Measurements from ENCODE around the gene ID4.
"Not testable (repeated sequence)": the region's sequence is repeated elsewhere in the genome, so short reads cannot be mapped to it uniquely, and the experiment has no call there.

Gene ID4

DNA sequence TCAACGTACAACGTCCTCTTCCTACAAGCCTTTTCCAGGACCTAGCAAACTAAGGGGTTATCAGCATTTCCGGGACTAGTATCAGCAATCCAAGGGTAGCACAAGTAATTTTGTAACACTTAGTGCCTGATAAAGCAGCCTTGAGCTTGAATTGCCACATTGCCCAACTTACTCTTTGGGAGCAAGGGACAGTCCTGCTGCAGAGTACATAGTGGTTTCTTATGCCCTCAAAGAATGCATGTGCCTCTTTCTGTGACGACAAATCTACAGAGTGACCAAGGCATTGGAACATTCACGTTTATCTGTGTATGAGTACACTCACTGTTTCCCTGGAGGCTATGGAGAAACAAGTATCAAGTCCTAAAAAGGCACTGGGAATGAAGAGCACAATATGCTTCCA, 3.2 kb upstream of the ID4 start:
- DNase-seq (ENCODE audit: low read depth in 3 of 3) = no peak

- DNase-seq (ENCODE audit: low read depth in 3 of 3) = no peak
Observed at GRCh38 chr6:19834858-19835257, 2.3 kb upstream of the ID4 start.

DNA sequence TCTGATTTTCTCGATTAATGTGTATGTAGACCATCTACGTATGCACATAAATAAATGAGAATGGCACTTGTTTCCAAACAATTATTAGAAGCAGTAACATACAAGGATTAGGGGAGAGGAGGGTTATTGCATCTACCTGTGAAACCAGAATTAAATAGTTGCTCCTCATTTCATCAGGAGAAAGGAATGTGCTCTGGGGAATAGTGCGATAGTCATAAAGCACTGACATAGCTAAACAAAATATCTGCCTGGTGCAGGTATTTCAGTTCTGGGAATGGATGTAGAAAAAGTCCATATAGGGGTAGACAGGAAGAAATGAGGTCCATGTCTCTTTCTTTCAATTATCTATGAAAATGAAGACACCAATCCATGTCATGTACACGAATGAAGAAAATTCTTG, 1.6 kb upstream of the ID4 start:
- DNase-seq (ENCODE audit: low read depth in 3 of 3) = no peak

GRCh38 chr6:19837511-19838441, 606 bp downstream of the ID4 start:
- no peak for DNase-seq (ENCODE audit: low read depth in 3 of 3)

GRCh38 chr6:19838442-19839236, 1.5 kb downstream of the ID4 start:
- DNase-seq (ENCODE audit: low read depth in 3 of 3) = no peak

GRCh38 chr6:19839237-19839546, 2.0 kb downstream of the ID4 start:
- DNase-seq (ENCODE audit: low read depth in 3 of 3) = no peak

DNA sequence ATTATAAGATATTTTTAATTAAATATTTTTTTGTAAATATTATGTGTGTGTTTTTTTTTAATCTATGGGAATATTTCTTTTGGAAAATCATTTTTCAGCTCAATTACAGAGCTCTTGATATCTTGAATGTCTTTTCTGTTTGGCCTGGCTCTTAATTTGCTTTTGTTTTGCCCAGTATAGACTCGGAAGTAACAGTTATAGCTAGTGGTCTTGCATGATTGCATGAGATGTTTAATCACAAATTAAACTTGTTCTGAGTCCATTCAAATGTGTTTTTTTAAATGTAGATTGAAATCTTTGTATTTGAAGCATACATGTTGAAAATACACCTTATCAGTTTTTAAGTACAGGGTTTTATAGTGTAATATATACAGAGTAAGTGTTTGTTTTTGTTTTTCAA, 2.6 kb downstream of the ID4 start:
- no peak for DNase-seq (ENCODE audit: low read depth in 3 of 3)

DNA sequence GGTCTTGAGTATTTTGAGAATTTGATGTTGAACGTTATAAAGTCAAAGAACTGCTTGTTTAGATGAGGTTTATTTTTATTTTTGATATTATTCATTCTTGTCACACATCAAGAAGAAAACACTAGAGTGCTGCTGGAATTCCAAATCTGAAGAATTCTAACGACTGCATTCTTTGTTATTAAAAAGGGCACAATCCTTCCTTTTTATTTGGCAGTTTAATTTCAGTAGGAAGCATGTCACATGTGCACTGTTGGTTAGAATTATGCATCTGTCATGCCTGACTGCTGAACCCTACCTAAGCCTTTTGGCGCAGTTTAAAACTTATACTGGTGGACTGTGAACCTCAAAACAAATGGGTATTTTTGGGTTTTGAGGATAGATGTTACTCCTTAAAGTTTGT, 4.0 kb downstream of the ID4 start:
- no peak for DNase-seq (ENCODE audit: low read depth in 3 of 3)

DNA sequence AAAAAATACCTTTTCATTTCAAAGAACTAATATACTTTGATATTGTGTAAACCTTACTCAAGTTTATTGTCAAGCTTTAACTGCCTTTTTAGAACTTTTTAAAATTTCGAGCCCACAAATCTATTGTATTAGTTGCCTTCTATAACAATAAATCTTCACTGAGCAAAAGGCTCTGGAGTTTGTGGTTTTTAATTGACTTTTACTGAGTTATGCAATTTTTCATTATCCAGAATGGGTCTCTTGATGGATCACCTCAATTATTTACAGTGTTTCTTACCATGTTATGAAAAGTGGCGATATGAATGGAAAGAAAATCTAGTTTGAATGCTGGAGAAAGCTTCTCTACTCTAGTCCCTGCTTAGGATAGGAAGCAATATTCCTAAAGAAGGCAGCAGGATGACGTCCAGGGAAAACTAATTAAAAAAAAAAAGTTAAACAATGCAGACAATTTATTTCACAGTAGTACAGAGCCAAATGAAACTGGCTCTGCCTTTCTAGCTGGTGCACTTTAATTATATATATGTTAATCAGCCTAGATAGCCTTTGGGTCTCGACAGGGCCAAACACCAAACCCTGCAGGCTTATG, 5.0 kb downstream of the ID4 start:
- no peak for DNase-seq (ENCODE audit: low read depth in 3 of 3)

DNA sequence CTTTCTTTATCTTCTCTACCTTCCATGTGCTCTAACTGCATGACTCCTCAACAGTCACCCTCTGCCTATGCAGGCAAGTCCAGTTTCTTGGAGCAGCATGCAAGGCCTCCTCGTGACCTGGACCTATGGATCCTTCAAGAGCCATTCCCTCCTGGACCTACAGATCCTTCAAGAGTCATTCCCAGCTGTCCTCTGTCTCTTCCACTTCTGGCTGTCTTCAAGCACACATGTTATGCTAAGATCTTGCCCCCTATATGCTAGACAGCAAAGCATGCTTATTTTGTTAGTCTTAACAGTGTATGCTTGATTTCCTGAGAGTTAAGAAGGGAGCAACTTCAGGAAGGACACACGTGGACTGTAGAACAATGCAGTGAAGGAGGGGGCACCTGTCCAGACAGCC, 7.5 kb downstream of the ID4 start:
- no peak for DNase-seq (ENCODE audit: low read depth in 3 of 3)

DNA sequence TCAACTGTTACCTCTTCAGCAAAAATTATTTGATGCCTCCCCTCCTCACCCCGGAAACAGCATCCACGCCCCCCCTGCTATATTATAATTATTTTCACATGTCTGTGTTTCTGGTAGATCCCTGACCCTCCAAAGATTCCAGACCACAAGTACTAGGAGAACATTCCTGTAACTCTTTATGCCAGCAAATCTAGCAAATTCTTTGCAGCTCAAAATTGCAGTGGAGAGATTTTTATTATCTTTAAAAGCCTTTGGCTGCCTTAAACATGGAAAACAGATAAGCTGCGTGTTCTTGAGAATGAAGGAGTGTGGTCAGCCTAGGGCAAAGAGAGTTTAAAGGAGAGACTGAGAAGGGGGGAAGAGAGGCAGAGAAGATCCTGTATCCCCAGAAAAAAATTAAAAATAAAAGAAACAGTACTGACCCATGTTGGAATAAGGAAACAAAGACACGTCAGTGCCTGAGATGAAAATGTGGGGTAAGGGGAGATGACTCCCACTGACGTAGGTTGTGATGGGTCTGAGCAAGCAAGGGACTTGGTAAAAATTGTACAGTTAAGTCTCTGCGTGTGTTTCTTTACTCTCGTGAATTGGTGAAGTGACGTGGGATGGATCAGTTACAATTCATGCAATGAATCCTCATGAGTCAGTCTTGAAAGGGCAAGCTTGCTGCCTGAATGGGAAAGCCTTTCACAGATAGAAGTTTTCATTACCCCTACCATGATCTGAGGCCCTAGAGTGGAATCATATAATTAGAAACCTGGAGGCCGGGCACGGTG, 8.3 kb downstream of the ID4 start:
- DNase-seq (ENCODE audit: low read depth in 3 of 3) = no peak

DNA sequence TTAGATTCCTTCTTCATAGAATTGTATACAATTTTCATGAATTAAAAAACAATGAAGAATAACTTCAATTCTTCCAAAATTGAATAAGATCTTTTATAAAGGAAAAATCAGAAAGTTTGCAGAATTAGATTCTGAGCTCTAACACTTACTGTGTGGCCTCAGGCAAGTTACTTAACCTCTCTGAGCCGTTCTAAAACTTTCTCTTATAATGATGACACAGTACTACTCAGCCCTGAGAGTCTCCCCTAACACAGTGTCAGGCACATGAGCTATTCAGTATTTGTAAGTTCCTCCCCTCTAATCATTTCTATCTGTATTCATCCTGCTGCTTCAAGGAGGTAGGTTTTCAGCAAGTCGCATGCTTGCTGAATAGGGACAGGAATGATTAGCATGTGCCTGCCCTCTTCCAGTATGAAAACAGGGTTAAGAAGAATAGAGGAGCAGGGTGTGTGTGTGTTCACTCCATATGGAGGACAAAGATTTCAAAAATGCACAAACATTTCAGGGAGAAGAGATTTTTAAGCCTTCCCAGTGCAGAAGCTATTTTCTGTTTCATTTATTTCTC, 11.4 kb downstream of the ID4 start:
- DNase-seq (ENCODE audit: low read depth in 3 of 3) = no peak

DNA sequence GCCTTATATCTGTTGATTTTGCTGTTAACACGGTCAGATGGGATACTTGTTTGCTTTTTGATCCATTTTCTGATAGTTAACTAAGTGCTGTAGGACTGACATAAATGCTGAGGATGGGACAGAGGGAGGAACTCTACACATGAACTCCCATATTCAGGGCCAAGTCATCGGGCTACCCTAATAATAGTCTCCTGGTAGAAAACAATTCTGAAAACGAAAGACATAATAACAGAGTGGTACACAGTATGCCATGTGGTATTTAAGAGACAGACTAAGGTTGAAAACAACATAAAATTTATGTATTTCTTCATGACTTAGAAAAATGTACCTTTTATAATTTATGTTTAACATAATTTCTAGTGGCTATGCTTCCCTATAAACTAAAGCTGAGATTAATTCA, 12.0 kb downstream of the ID4 start:
- no peak for DNase-seq (ENCODE audit: low read depth in 3 of 3)

GRCh38 chr6:19849755-19850154, 12.6 kb downstream of the ID4 start:
- no peak for DNase-seq (ENCODE audit: low read depth in 3 of 3)

- DNase-seq (ENCODE audit: low read depth in 3 of 3) = no peak
Observed at GRCh38 chr6:19851241-19852089, 14.3 kb downstream of the ID4 start.

DNA sequence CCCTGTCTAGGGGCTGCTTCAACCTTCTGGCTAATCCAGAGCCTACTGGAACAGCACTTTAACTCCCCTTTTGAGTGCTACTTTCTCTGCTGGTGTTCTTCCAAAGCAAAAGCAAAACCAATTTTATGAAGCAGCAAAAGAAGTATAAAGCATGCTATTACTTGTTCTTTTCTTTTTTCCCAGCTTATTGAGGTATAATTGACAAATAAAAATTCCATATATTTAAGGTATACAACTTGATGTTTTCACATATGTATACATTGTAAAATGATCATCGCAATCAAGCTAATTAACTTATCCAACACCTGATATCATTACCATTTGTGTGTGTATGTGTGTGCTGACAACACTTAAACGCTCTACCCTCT, 14.9 kb downstream of the ID4 start:
- DNase-seq (ENCODE audit: low read depth in 3 of 3) = no peak

DNA sequence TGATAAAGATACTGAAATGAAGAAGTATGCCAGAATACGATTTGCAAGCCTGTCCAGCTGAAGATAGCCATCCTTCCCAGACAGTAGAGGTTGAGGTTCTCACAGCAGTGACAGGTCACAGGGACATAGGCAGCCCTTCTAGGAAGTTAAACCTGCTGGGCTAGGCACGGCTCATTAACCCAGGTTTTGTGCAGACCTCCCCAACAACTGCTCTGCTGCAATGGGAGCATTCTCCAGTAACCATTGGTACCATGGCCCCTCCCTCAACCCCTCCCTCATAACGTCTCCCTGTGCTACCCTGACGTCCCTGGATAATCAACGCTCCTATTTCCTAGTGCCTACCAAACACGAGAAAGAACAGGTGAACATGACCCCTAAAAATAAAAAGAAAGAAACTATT, 15.8 kb downstream of the ID4 start:
- no peak for DNase-seq (ENCODE audit: low read depth in 3 of 3)

DNA sequence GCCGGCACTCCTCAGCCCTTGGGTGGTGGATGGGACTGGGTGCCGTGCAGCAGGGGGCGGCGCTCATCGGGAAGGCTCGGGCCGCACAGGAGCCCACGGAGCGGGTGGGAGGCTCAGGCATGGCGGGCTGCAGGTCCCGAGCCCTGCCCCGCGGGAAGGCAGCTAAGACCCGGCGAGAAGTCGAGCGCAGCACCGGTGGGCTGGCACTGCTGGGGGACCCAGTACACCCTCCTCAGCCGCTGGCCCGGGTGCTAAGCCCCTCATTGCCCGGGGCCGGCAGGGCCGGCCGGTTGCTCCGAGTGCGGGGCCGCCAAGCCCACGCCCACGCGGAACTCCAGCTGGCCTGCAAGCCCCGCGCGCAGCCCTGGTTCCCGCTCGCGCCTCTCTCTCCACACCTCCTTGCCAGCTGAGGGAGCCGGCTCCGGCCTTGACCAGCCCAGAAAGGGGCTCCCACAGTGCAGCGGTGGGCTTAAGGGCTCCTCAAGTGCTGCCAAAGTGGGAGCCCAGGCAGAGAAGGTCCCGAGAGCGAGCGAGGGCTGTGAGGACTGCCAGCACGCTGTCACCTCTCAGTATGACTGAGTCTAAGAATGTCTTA, 17.3 kb downstream of the ID4 start:
- not testable (repeated sequence) for DNase-seq (ENCODE audit: low read depth in 3 of 3)

- no peak for DNase-seq (ENCODE audit: low read depth in 3 of 3)
Observed at GRCh38 chr6:19855536-19855935, 18.4 kb downstream of the ID4 start.

DNA sequence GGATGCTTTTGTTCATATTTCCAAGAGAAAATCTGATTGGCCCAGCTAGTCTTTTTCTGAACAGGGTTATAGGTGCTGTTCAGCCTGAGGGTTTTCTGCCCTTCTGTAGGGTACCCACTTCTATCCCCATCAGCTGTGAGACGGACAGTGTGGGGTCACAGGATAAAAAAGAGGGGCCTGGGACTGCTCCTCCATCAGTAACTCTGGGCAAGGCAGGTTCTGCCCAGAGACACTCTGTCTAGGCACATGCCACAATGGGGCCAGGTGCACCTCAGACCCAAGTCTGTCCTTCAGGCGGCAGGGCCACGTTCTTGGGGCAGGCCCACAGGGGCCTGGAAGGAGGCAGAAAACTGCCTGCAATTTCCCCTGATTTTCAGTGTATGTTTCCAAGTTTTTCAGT, 20.0 kb downstream of the ID4 start:
- no peak for DNase-seq (ENCODE audit: low read depth in 3 of 3)
